Mesothelial cell of epicardium (in vitro differentiated cells): Measurements from ENCODE around the gene POU1F1. TPM values are rescaled to one million over a fixed set of nuclear protein-coding genes. Genes with fewer than 3 reads are reported as not detected.

Source experiments
- DNase-seq, 2 experiments: peaks; one replicate each; pipeline ENCODE4 v3.0.0; 2021; ENCODE audit warnings: low spot score in 2 of 2; ENCODE audit not compliant: unreplicated experiment in 2 of 2
- H3K27ac Mint-ChIP-seq: 2 replicates; pipeline ENCODE4 v1.8.0; 2021; ENCODE audit warnings: mixed read lengths
- H3K27me3 Mint-ChIP-seq: 2 replicates; pipeline ENCODE4 v1.8.0; 2021; ENCODE audit warnings: low read depth, mixed read lengths
- H3K36me3 Mint-ChIP-seq: 2 replicates; pipeline ENCODE4 v1.8.0; 2021; ENCODE audit warnings: mixed read lengths
- H3K4me1 Mint-ChIP-seq: 2 replicates; pipeline ENCODE4 v1.8.0; 2021; ENCODE audit warnings: mixed read lengths
- H3K4me3 Mint-ChIP-seq: 2 replicates; pipeline ENCODE4 v1.8.0; 2021; ENCODE audit warnings: mild to moderate bottlenecking, moderate library complexity, mixed read lengths
- H3K9me3 Mint-ChIP-seq: 2 replicates; pipeline ENCODE4 v1.8.0; 2021; ENCODE audit warnings: mixed read lengths
- CTCF ChIP-seq: fragments of 200-600 bp; sonication (generic); IDR thresholded peaks from one replicate; pipeline ENCODE4 v1.5.0; 2021; ENCODE audit warnings: antibody characterized with exemption; ENCODE audit not compliant: unreplicated experiment
- total RNA-seq: library from RNA; stranded (reverse); gene quantifications from 3 replicates; pipeline ENCODE4 v1.2.1, GENCODE V29; 2021

Gene POU1F1
- not detected in 3 replicates for total RNA-seq

- Mint-ChIP-seq H3K9me3 (no peaks in the 10 kb centered on the region), H3K27me3 (peaks cover 4% of the 10 kb centered on the region), H3K36me3 (no peaks in the 10 kb centered on the region), H3K4me1 (no peaks in the 10 kb centered on the region), H3K4me3 (no peak within 1 kb of the TSS), H3K27ac (no peak within 1 kb of the TSS)
- no peak for TF ChIP-seq CTCF
- no peak for DNase-seq
Measured at GRCh38 chr3:87276484-87276883, at the start of gene POU1F1. TSS of gene POU1F1 (minus strand) at chr3:87276584. CDS start at chr3:87276462, 122 bp downstream.

- H3K9me3 Mint-ChIP-seq: peaks cover 38% of the 10 kb centered on the region
- no peak for TF ChIP-seq CTCF
- no peaks in the 10 kb centered on the region for H3K27me3 Mint-ChIP-seq
- DNase-seq: no peak
- H3K4me3 Mint-ChIP-seq: no peak overlapping the region
- no peak overlapping the region for H3K27ac Mint-ChIP-seq
- peaks cover 12% of the 10 kb centered on the region for H3K4me1 Mint-ChIP-seq
- peaks cover 5% of the 10 kb centered on the region for H3K36me3 Mint-ChIP-seq
Measured at GRCh38 chr3:87324609-87325008, 48.2 kb upstream of the POU1F1 start.

GRCh38 chr3:87320756-87321626 lies 44.6 kb upstream of the POU1F1 start:
- no peaks in the 10 kb centered on the region for H3K27me3 Mint-ChIP-seq
- peaks cover 32% of the 10 kb centered on the region for H3K4me1 Mint-ChIP-seq
- no peak for DNase-seq
- H3K27ac Mint-ChIP-seq: no peak overlapping the region
- H3K9me3 Mint-ChIP-seq: peaks cover 22% of the 10 kb centered on the region
- TF ChIP-seq CTCF: no peak
- H3K4me3 Mint-ChIP-seq: no peak overlapping the region
- peaks cover 5% of the 10 kb centered on the region for H3K36me3 Mint-ChIP-seq

- H3K4me1 Mint-ChIP-seq: peaks cover 32% of the 10 kb centered on the region
- no peak for TF ChIP-seq CTCF
- H3K27me3 Mint-ChIP-seq: no peaks in the 10 kb centered on the region
- DNase-seq: no peak
- peaks cover 6% of the 10 kb centered on the region for H3K9me3 Mint-ChIP-seq
- no peak overlapping the region for H3K4me3 Mint-ChIP-seq
- no peaks in the 10 kb centered on the region for H3K36me3 Mint-ChIP-seq
- peak overlapping the region; percentile 81 for H3K27ac Mint-ChIP-seq
Measured at GRCh38 chr3:87318617-87319021, 42.2 kb upstream of the POU1F1 start.

- H3K27me3 Mint-ChIP-seq: no peaks in the 10 kb centered on the region
- H3K36me3 Mint-ChIP-seq: no peaks in the 10 kb centered on the region
- no peak for TF ChIP-seq CTCF
- H3K4me1 Mint-ChIP-seq: peaks cover 32% of the 10 kb centered on the region
- no peak overlapping the region for H3K4me3 Mint-ChIP-seq
- peaks cover under 1% of the 10 kb centered on the region for H3K9me3 Mint-ChIP-seq
- no peak for DNase-seq
- H3K27ac Mint-ChIP-seq: no peak overlapping the region
Measured at GRCh38 chr3:87317779-87318178, 41.4 kb upstream of the POU1F1 start.
